ENCODE measurements around the gene MPST. TPM values are rescaled to one million over a fixed set of nuclear protein-coding genes. Genes with fewer than 3 reads are reported as not detected.

Gene MPST
- total RNA-seq, 1 donor from 2014 or later, result 58.8 TPM

GRCh38 chr22:37032134-37032534 lies 12.6 kb downstream of the MPST start:
- Mint-ChIP-seq H3K4me1 (ENCODE audit: low read depth, unreplicated experiment) (no peaks in the 10 kb centered on the region), H3K27ac (ENCODE audit: unreplicated experiment) (no peak overlapping the region), H3K9me3 (ENCODE audit: unreplicated experiment) (peaks cover 2% of the 10 kb centered on the region), H3K27me3 (ENCODE audit: unreplicated experiment) (peaks cover 2% of the 10 kb centered on the region), H3K4me3 (ENCODE audit: unreplicated experiment) (no peak overlapping the region), H3K36me3 (ENCODE audit: unreplicated experiment) (no peaks in the 10 kb centered on the region)
- DNase-seq, result no peak
- TF ChIP-seq CTCF (IDR thresholded peaks at IDR 0.05; ENCODE audit: partially characterized antibody, unreplicated experiment), result no peak

GRCh38 chr22:37032535-37033460 lies 13.3 kb downstream of the MPST start:
- peaks cover 2% of the 10 kb centered on the region for H3K27me3 Mint-ChIP-seq (ENCODE audit: unreplicated experiment)
- H3K4me3 Mint-ChIP-seq (ENCODE audit: unreplicated experiment), result no peak overlapping the region
- H3K36me3 Mint-ChIP-seq (ENCODE audit: unreplicated experiment), result no peaks in the 10 kb centered on the region
- H3K27ac Mint-ChIP-seq (ENCODE audit: unreplicated experiment), result no peak overlapping the region
- DNase-seq, result no peak
- no peak for TF ChIP-seq CTCF (IDR thresholded peaks at IDR 0.05; ENCODE audit: partially characterized antibody, unreplicated experiment)
- H3K9me3 Mint-ChIP-seq (ENCODE audit: unreplicated experiment), result peaks cover 2% of the 10 kb centered on the region
- H3K4me1 Mint-ChIP-seq (ENCODE audit: low read depth, unreplicated experiment), result no peaks in the 10 kb centered on the region

- no peak for DNase-seq
- no peak for TF ChIP-seq CTCF (IDR thresholded peaks at IDR 0.05; ENCODE audit: partially characterized antibody, unreplicated experiment)
- peaks cover 2% of the 10 kb centered on the region for H3K9me3 Mint-ChIP-seq (ENCODE audit: unreplicated experiment)
- H3K36me3 Mint-ChIP-seq (ENCODE audit: unreplicated experiment), result no peaks in the 10 kb centered on the region
- no peaks in the 10 kb centered on the region for H3K4me1 Mint-ChIP-seq (ENCODE audit: low read depth, unreplicated experiment)
- H3K27ac Mint-ChIP-seq (ENCODE audit: unreplicated experiment), result no peak overlapping the region
- H3K4me3 Mint-ChIP-seq (ENCODE audit: unreplicated experiment), result no peak overlapping the region
- H3K27me3 Mint-ChIP-seq (ENCODE audit: unreplicated experiment), result peaks cover 2% of the 10 kb centered on the region
These were observed 14.3 kb downstream of the MPST start for GRCh38 chr22:37033605-37034430.

GRCh38 chr22:37036655-37037377 lies 17.3 kb downstream of the MPST start:
- no peak for TF ChIP-seq CTCF (IDR thresholded peaks at IDR 0.05; ENCODE audit: partially characterized antibody, unreplicated experiment)
- DNase-seq, result no peak
- Mint-ChIP-seq H3K4me1 (ENCODE audit: low read depth, unreplicated experiment) (no peaks in the 10 kb centered on the region), H3K27ac (ENCODE audit: unreplicated experiment) (no peak overlapping the region), H3K4me3 (ENCODE audit: unreplicated experiment) (no peak overlapping the region), H3K27me3 (ENCODE audit: unreplicated experiment) (no peaks in the 10 kb centered on the region), H3K9me3 (ENCODE audit: unreplicated experiment) (peaks cover 5% of the 10 kb centered on the region), H3K36me3 (ENCODE audit: unreplicated experiment) (no peaks in the 10 kb centered on the region)
